Measurements from ENCODE around the gene PLK4. TPM values are rescaled to one million over a fixed set of nuclear protein-coding genes. Genes with fewer than 3 reads are reported as not detected.

Gene PLK4
- polyA plus RNA-seq, 2 of the 4 experiments (the other 2 are of a cell fraction), result 18.4 to 34.2 TPM

GRCh38 chr4:127846061-127846460, 34.6 kb upstream of the PLK4 start:
- no peak for DNase-seq (ENCODE audit: low read depth in 1 of 2, low spot score in 1 of 2)
- H3K4me1 ChIP-seq, result no peaks in the 10 kb centered on the region
- ChIA-PET CTCF (no interaction called here), POLR2A (no interaction called here)
- FAIRE-seq, result no peak
- no peak overlapping the region for H3K4me2 ChIP-seq
- no peak overlapping the region for H3K27ac ChIP-seq
- ATAC-seq, result no peak
- H3K9me3 ChIP-seq, result peaks cover 16% of the 10 kb centered on the region; the same call in 2 of the 3 replicates
- no peak overlapping the region for H3K4me3 ChIP-seq
- peak; percentile 24 for TF ChIP-seq MAFK (IDR thresholded peaks at IDR 0.05; ENCODE audit: partially characterized antibody)
- TF ChIP-seq ZNF302 (CRISPR knock-in tag; IDR thresholded peaks at IDR 0.05), result no peak
- TF ChIP-seq FOSB (CRISPR knock-in tag; IDR thresholded peaks at IDR 0.05), result no peak
- no peak for TF ChIP-seq NFE2L2 (conservative IDR thresholded peaks at IDR 0.05; ENCODE audit: low read length)
- no peak for TF ChIP-seq E2F6 (IDR thresholded peaks at IDR 0.05; ENCODE audit: borderline replicate concordance, low read depth)
- no peak for TF ChIP-seq HDAC2 (IDR thresholded peaks at IDR 0.05)

- ATAC-seq (no peak), FAIRE-seq (no peak), DNase-seq (ENCODE audit: low read depth in 1 of 2, low spot score in 1 of 2) (no peak)
- no peak overlapping the region for H3K27ac ChIP-seq
- no peak for TF ChIP-seq BCL3 (IDR thresholded peaks at IDR 0.05)
- no peak for TF ChIP-seq FOXS1 (CRISPR knock-in tag; IDR thresholded peaks at IDR 0.05)
- TF ChIP-seq NPAS2 (CRISPR knock-in tag; IDR thresholded peaks at IDR 0.05; ENCODE audit: borderline replicate concordance), result no peak
- no peak for TF ChIP-seq CBX8 (IDR thresholded peaks at IDR 0.05)
- no peak for TF ChIP-seq GATA3 (IDR thresholded peaks at IDR 0.05; ENCODE audit: borderline replicate concordance)
- TF ChIP-seq MYC (IDR thresholded peaks at IDR 0.05; ENCODE audit: borderline replicate concordance, low read length), result no peak
- no peak for TF ChIP-seq RNF2 (IDR thresholded peaks at IDR 0.05; ENCODE audit: borderline replicate concordance, low read depth)
- no peak for TF ChIP-seq CBX2 (IDR thresholded peaks at IDR 0.05; ENCODE audit: borderline replicate concordance, low read depth)
- TF ChIP-seq CHD2 (IDR thresholded peaks at IDR 0.05; ENCODE audit: low read length, partially characterized antibody), result no peak
- no peak for TF ChIP-seq FOSB (CRISPR knock-in tag; IDR thresholded peaks at IDR 0.05)
- TF ChIP-seq ZSCAN20 (CRISPR knock-in tag; IDR thresholded peaks at IDR 0.05), result no peak
- TF ChIP-seq TP53 (CRISPR knock-in tag; IDR thresholded peaks at IDR 0.05), result no peak
- TF ChIP-seq HDAC2 (IDR thresholded peaks at IDR 0.05), result no peak
- TF ChIP-seq CTCF (IDR thresholded peaks at IDR 0.05), result no peak
- TF ChIP-seq MAZ (IDR thresholded peaks at IDR 0.05; ENCODE audit: borderline replicate concordance, low read depth, low read length), result no peak
- TF ChIP-seq USF2 (IDR thresholded peaks at IDR 0.05), result no peak
- no peak for TF ChIP-seq ZFP36 (IDR thresholded peaks at IDR 0.05; ENCODE audit: borderline replicate concordance, partially characterized antibody)
- TF ChIP-seq NR3C1 (IDR thresholded peaks at IDR 0.05), result no peak
- TF ChIP-seq RAD21 (conservative IDR thresholded peaks at IDR 0.05 in 1 of 2, IDR thresholded peaks at IDR 0.05 in 1 of 2), result no peak
- no peak for TF ChIP-seq TFCP2L1 (CRISPR knock-in tag; IDR thresholded peaks at IDR 0.05)
- H3K4me1 ChIP-seq, result no peaks in the 10 kb centered on the region
- H3K4me2 ChIP-seq, result no peak overlapping the region
- H3K4me3 ChIP-seq, result no peak overlapping the region
- WGBS (ENCODE audit: missing lambda C conversion rate), result 56% methylated on average over 1 of the region's 1 CpG
- ChIA-PET POLR2A (no interaction called here), CTCF (no interaction called here)
- H3K9me3 ChIP-seq, result peaks cover 16% of the 10 kb centered on the region; the same call in 2 of the 3 replicates
These were observed 33.9 kb upstream of the PLK4 start for GRCh38 chr4:127846765-127847164.

Measured in A549 (cell line).